ENCODE measurements around the gene NEU2. TPM values are rescaled to one million over a fixed set of nuclear protein-coding genes. Genes with fewer than 3 reads are reported as not detected.

The NEU2 gene
- total RNA-seq, 1 donor from 2014 or later, result not detected

- Mint-ChIP-seq H3K27me3 (ENCODE audit: unreplicated experiment) (peaks cover 30% of the 10 kb centered on the region), H3K4me3 (ENCODE audit: unreplicated experiment) (no peak overlapping the region), H3K36me3 (ENCODE audit: unreplicated experiment) (no peaks in the 10 kb centered on the region), H3K4me1 (ENCODE audit: unreplicated experiment) (no peaks in the 10 kb centered on the region), H3K27ac (ENCODE audit: unreplicated experiment) (no peak overlapping the region), H3K9me3 (ENCODE audit: unreplicated experiment) (no peaks in the 10 kb centered on the region)
- peak; percentile 68 for DNase-seq (ENCODE audit: extremely low spot score, unreplicated experiment)
- TF ChIP-seq CTCF (IDR thresholded peaks at IDR 0.05), result no peak
Observed at GRCh38 chr2:233010569-233011267, 21.8 kb upstream of the NEU2 start.

- Mint-ChIP-seq H3K4me3 (ENCODE audit: unreplicated experiment) (no peak overlapping the region), H3K4me1 (ENCODE audit: unreplicated experiment) (no peaks in the 10 kb centered on the region), H3K27me3 (ENCODE audit: unreplicated experiment) (peaks cover 25% of the 10 kb centered on the region), H3K9me3 (ENCODE audit: unreplicated experiment) (no peaks in the 10 kb centered on the region), H3K36me3 (ENCODE audit: unreplicated experiment) (no peaks in the 10 kb centered on the region), H3K27ac (ENCODE audit: unreplicated experiment) (no peak overlapping the region)
- DNase-seq (ENCODE audit: extremely low spot score, unreplicated experiment), result no peak
- no peak for TF ChIP-seq CTCF (IDR thresholded peaks at IDR 0.05)
Observed at GRCh38 chr2:233011268-233011650, 21.2 kb upstream of the NEU2 start.

- DNase-seq (ENCODE audit: extremely low spot score, unreplicated experiment), result peak; percentile 54
- H3K4me3 Mint-ChIP-seq (ENCODE audit: unreplicated experiment), result no peak overlapping the region
- peaks cover 20% of the 10 kb centered on the region for H3K27me3 Mint-ChIP-seq (ENCODE audit: unreplicated experiment)
Observed at GRCh38 chr2:233011702-233012131, 20.8 kb upstream of the NEU2 start.

GRCh38 chr2:233012301-233012971, 20.0 kb upstream of the NEU2 start:
- H3K27me3 Mint-ChIP-seq (ENCODE audit: unreplicated experiment), result peaks cover 21% of the 10 kb centered on the region
- DNase-seq (ENCODE audit: extremely low spot score, unreplicated experiment), result peak; percentile 59
- peaks cover 3% of the 10 kb centered on the region for H3K9me3 Mint-ChIP-seq (ENCODE audit: unreplicated experiment)
- peaks cover 1% of the 10 kb centered on the region for H3K36me3 Mint-ChIP-seq (ENCODE audit: unreplicated experiment)
- TF ChIP-seq CTCF (IDR thresholded peaks at IDR 0.05), result no peak
- H3K4me3 Mint-ChIP-seq (ENCODE audit: unreplicated experiment), result no peak overlapping the region
- no peak overlapping the region for H3K27ac Mint-ChIP-seq (ENCODE audit: unreplicated experiment)
- no peaks in the 10 kb centered on the region for H3K4me1 Mint-ChIP-seq (ENCODE audit: unreplicated experiment)

More at GRCh38 chr2:233011702-233012131, 20.8 kb upstream of the NEU2 start:
- no peaks in the 10 kb centered on the region for H3K9me3 Mint-ChIP-seq (ENCODE audit: unreplicated experiment)
- no peak for TF ChIP-seq CTCF (IDR thresholded peaks at IDR 0.05)
- H3K27ac Mint-ChIP-seq (ENCODE audit: unreplicated experiment), result no peak overlapping the region
- H3K4me1 Mint-ChIP-seq (ENCODE audit: unreplicated experiment), result no peaks in the 10 kb centered on the region
- H3K36me3 Mint-ChIP-seq (ENCODE audit: unreplicated experiment), result no peaks in the 10 kb centered on the region

- peak; percentile 67 for DNase-seq (ENCODE audit: extremely low spot score, unreplicated experiment)
- Mint-ChIP-seq H3K36me3 (ENCODE audit: unreplicated experiment) (peaks cover 4% of the 10 kb centered on the region), H3K4me1 (ENCODE audit: unreplicated experiment) (no peaks in the 10 kb centered on the region), H3K9me3 (ENCODE audit: unreplicated experiment) (peaks cover 5% of the 10 kb centered on the region), H3K4me3 (ENCODE audit: unreplicated experiment) (no peak within 1 kb of the TSS), H3K27me3 (ENCODE audit: unreplicated experiment) (peaks cover 19% of the 10 kb centered on the region), H3K27ac (ENCODE audit: unreplicated experiment) (no peak within 1 kb of the TSS)
- TF ChIP-seq CTCF (IDR thresholded peaks at IDR 0.05), result no peak
Observed at GRCh38 chr2:233013027-233013461, 19.4 kb upstream of the NEU2 start, which contains the start of gene NGEF. NGEF (minus strand) TSS chr2:233013256; CDS start chr2:232974890, 38,366 bp downstream.

Data from osteocyte (in vitro differentiated cells).